ENCODE measurements around the gene LRP1B. TPM values are rescaled to one million over a fixed set of nuclear protein-coding genes. Genes with fewer than 3 reads are reported as not detected.

The LRP1B gene
- total RNA-seq, 4 donors from 2014 or later, result 0.42 to 0.71 (median 0.65) TPM

DNA sequence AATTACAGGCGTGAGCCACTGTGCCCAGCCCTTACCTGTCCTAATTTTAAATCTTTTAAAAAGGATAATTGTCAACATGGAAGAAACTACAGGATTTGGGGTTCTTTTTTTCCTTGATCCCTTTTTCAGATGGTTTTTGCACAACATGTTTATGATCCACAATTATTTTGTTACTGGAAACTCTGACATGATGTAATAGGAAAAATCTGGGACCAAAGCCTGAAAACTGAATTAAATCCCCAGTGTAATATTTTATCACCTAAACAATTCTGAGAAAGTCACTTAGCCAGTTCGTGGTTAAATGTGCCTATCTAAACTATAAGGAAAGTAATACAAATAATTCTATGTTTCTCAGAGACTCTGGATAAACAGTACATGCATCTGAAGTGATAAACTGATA lies 1649.7 kb downstream of the LRP1B start:
- no peaks in the 10 kb centered on the region for H3K4me1 ChIP-seq
- no peaks in the 10 kb centered on the region for H3K9me3 ChIP-seq
- DNase-seq (ENCODE audit: extremely low spot score), result no peak
- H3K36me3 ChIP-seq, result no peaks in the 10 kb centered on the region
- H3K4me3 ChIP-seq, result no peak overlapping the region
- no peak for TF ChIP-seq EP300 (IDR thresholded peaks at IDR 0.05)
- TF ChIP-seq POLR2AphosphoS5 (IDR thresholded peaks at IDR 0.05), result no peak
- no peak for TF ChIP-seq POLR2A (IDR thresholded peaks at IDR 0.05; ENCODE audit: low read depth)
- TF ChIP-seq, protein P1, sequence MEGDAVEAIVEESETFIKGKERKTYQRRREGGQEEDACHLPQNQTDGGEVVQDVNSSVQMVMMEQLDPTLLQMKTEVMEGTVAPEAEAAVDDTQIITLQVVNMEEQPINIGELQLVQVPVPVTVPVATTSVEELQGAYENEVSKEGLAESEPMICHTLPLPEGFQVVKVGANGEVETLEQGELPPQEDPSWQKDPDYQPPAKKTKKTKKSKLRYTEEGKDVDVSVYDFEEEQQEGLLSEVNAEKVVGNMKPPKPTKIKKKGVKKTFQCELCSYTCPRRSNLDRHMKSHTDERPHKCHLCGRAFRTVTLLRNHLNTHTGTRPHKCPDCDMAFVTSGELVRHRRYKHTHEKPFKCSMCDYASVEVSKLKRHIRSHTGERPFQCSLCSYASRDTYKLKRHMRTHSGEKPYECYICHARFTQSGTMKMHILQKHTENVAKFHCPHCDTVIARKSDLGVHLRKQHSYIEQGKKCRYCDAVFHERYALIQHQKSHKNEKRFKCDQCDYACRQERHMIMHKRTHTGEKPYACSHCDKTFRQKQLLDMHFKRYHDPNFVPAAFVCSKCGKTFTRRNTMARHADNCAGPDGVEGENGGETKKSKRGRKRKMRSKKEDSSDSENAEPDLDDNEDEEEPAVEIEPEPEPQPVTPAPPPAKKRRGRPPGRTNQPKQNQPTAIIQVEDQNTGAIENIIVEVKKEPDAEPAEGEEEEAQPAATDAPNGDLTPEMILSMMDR (IDR thresholded peaks at IDR 0.05), result no peak
- H3K27ac ChIP-seq (replicated peaks in 1 of 4), result no peak overlapping the region
- intact Hi-C loops (cut with DNase I), result no loop called here
- 75% methylated on average over 2 of the region's 2 CpGs for WGBS
- no peaks in the 10 kb centered on the region for H3K27me3 ChIP-seq

- TF ChIP-seq EP300 (IDR thresholded peaks at IDR 0.05) (no peak), POLR2A (IDR thresholded peaks at IDR 0.05; ENCODE audit: low read depth) (no peak), POLR2AphosphoS5 (IDR thresholded peaks at IDR 0.05) (no peak)
- TF ChIP-seq, protein P1 (IDR thresholded peaks at IDR 0.05), result no peak
- WGBS, result 80% methylated on average over 1 of the region's 1 CpG
- H3K27me3 ChIP-seq, result no peaks in the 10 kb centered on the region
- no peaks in the 10 kb centered on the region for H3K36me3 ChIP-seq
- no peak for DNase-seq (ENCODE audit: extremely low spot score)
- H3K27ac ChIP-seq (replicated peaks in 1 of 4), result no peak overlapping the region
- H3K4me1 ChIP-seq, result no peaks in the 10 kb centered on the region
- H3K9me3 ChIP-seq, result no peaks in the 10 kb centered on the region
- H3K4me3 ChIP-seq, result no peak overlapping the region
- intact Hi-C loops (cut with DNase I), result no loop called here
Measured at GRCh38 chr2:140473851-140474250, 1657.0 kb downstream of the LRP1B start.

GRCh38 chr2:140472676-140473075 lies 1658.1 kb downstream of the LRP1B start:
- Histone ChIP-seq H3K4me3 (no peak overlapping the region), H3K36me3 (no peaks in the 10 kb centered on the region), H3K27me3 (no peaks in the 10 kb centered on the region), H3K4me1 (no peaks in the 10 kb centered on the region), H3K27ac (replicated peaks in 1 of 4) (no peak overlapping the region), H3K9me3 (no peaks in the 10 kb centered on the region)
- 69% methylated on average over 2 of the region's 2 CpGs for WGBS
- intact Hi-C loops (cut with DNase I), result no loop called here
- DNase-seq (ENCODE audit: extremely low spot score), result no peak
- no peak for TF ChIP-seq POLR2AphosphoS5 (IDR thresholded peaks at IDR 0.05)
- TF ChIP-seq, protein P1 (IDR thresholded peaks at IDR 0.05), result no peak
- TF ChIP-seq POLR2A (IDR thresholded peaks at IDR 0.05; ENCODE audit: low read depth), result no peak
- no peak for TF ChIP-seq EP300 (IDR thresholded peaks at IDR 0.05)

GRCh38 chr2:140465301-140465700 lies 1665.5 kb downstream of the LRP1B start:
- intact Hi-C loops (cut with DNase I), result no loop called here
- no peaks in the 10 kb centered on the region for H3K27me3 ChIP-seq
- no peaks in the 10 kb centered on the region for H3K9me3 ChIP-seq
- no peaks in the 10 kb centered on the region for H3K36me3 ChIP-seq
- H3K27ac ChIP-seq (replicated peaks in 1 of 4), result no peak overlapping the region
- DNase-seq (ENCODE audit: extremely low spot score), result no peak
- no peaks in the 10 kb centered on the region for H3K4me1 ChIP-seq
- WGBS, result 70% methylated on average over 2 of the region's 2 CpGs
- TF ChIP-seq, protein P1 (IDR thresholded peaks at IDR 0.05), result no peak
- TF ChIP-seq EP300 (IDR thresholded peaks at IDR 0.05) (no peak), POLR2A (IDR thresholded peaks at IDR 0.05; ENCODE audit: low read depth) (no peak), POLR2AphosphoS5 (IDR thresholded peaks at IDR 0.05) (no peak)
- no peak overlapping the region for H3K4me3 ChIP-seq

- no peaks in the 10 kb centered on the region for H3K9me3 ChIP-seq
- 45% methylated on average over 4 of the region's 4 CpGs for WGBS
- intact Hi-C loops (cut with DNase I), result no loop called here
Measured at GRCh38 chr2:140462990-140463389, 1667.8 kb downstream of the LRP1B start.

More at GRCh38 chr2:140462990-140463389, 1667.8 kb downstream of the LRP1B start:
- DNase-seq (ENCODE audit: extremely low spot score), result no peak
- Histone ChIP-seq H3K36me3 (no peaks in the 10 kb centered on the region), H3K4me3 (no peak overlapping the region), H3K4me1 (no peaks in the 10 kb centered on the region), H3K27ac (replicated peaks in 1 of 4) (no peak overlapping the region), H3K27me3 (no peaks in the 10 kb centered on the region)
- no peak for TF ChIP-seq EP300 (IDR thresholded peaks at IDR 0.05)
- TF ChIP-seq POLR2A (IDR thresholded peaks at IDR 0.05; ENCODE audit: low read depth), result no peak
- TF ChIP-seq, protein P1 (IDR thresholded peaks at IDR 0.05), result no peak
- no peak for TF ChIP-seq POLR2AphosphoS5 (IDR thresholded peaks at IDR 0.05)

Measured in esophagus muscularis mucosa (tissue), 4 donors.